HEK293 (cell line): ENCODE measurements around the gene TIGD3.
A peak's percentile ranks its signal among the peaks of the same experiment; 100 is the strongest.
"Not testable (repeated sequence)": the region's sequence is repeated elsewhere in the genome, so short reads cannot be mapped to it uniquely, and the experiment has no call there.

Experiments used
- CTCF ChIA-PET: fragments of 350-600 bp; formaldehyde crosslinking; extraction: SDS; loops from one replicate; lab custom pipeline; 2021; ENCODE audit warnings: antibody characterized with exemption; lab: Yijun Ruan, JAX
- POLR2A ChIA-PET: fragments of 300-600 bp; formaldehyde crosslinking; extraction: SDS; loops from one replicate; lab custom pipeline; 2020; ENCODE audit warnings: antibody characterized with exemption, inconsistent platforms; lab: Yijun Ruan, JAX
- H3K27ac ChIP-seq: fragments of 200-500 bp; sonication (Bioruptor generic); 2 replicates; pipeline ENCODE4 v1.5.1; 2014; ENCODE audit warnings: low read depth, low read length, control low read depth, inconsistent platforms; ENCODE audit errors: extremely low read depth
- H3K36me3 ChIP-seq, 2 experiments: fragments of 200-500 bp in 1 of 2; sonication (Bioruptor generic) in 1 of 2; 1 replicate in 1 of 2; 2 replicates in 1 of 2; pipeline ENCODE4 v1.5.1; 2014 to 2017; ENCODE audit warnings: inconsistent platforms in 2 of 2, low read length in 2 of 2; ENCODE audit not compliant: control insufficient read depth in 2 of 2, insufficient read depth in 1 of 2
- H3K4me1 ChIP-seq: fragments of 200-500 bp; sonication (Bioruptor generic); 2 replicates; pipeline ENCODE4 v1.5.1; 2014; ENCODE audit warnings: mild to moderate bottlenecking, low read length, inconsistent platforms; ENCODE audit not compliant: control insufficient read depth, insufficient read depth
- H3K4me3 ChIP-seq: 2 replicates; pipeline ENCODE4 v1.5.1; 2011; ENCODE audit warnings: low read depth, mild to moderate bottlenecking, control low read depth, low read length, moderate library complexity
- H3K9me3 ChIP-seq: fragments of 200-500 bp; sonication (Bioruptor generic); 2 replicates; pipeline ENCODE4 v1.5.1; 2014; ENCODE audit warnings: low read depth, low read length, inconsistent platforms; ENCODE audit not compliant: control insufficient read depth, insufficient read depth
- GLIS2 ChIP-seq: fragments of 450-650 bp; formaldehyde crosslinking; IDR thresholded peaks from 2 replicates; pipeline ENCODE4 v1.5.1; 2016; ENCODE audit warnings: missing biosample characterization, missing genetic modification characterization
- PRDM1 ChIP-seq: fragments of 450-650 bp; formaldehyde crosslinking; IDR thresholded peaks from 2 replicates; pipeline ENCODE4; 2016; ENCODE audit warnings: missing biosample characterization, missing genetic modification characterization
- SCRT1 ChIP-seq: fragments of 450-650 bp; formaldehyde crosslinking; IDR thresholded peaks from 2 replicates; pipeline ENCODE4 v1.5.1; 2016; ENCODE audit warnings: missing biosample characterization, missing genetic modification characterization, borderline replicate concordance
- SP2 ChIP-seq: fragments of 450-650 bp; formaldehyde crosslinking; IDR thresholded peaks from 2 replicates; pipeline ENCODE4 v1.5.1; 2016; ENCODE audit warnings: missing biosample characterization, missing genetic modification characterization
- TCF7L2 ChIP-seq: IDR thresholded peaks from 2 replicates; pipeline ENCODE4 v1.6.1; 2011; ENCODE audit warnings: low read depth, mild to moderate bottlenecking, inconsistent platforms, low read length, moderate library complexity, borderline replicate concordance
- ZIC2 ChIP-seq: fragments of 450-650 bp; formaldehyde crosslinking; IDR thresholded peaks from 2 replicates; pipeline ENCODE4 v1.5.1; 2016; ENCODE audit warnings: missing biosample characterization, missing genetic modification characterization
- ZNF114 ChIP-seq: fragments of 450-650 bp; formaldehyde crosslinking; IDR thresholded peaks from 2 replicates; pipeline ENCODE4 v1.5.0; 2017; ENCODE audit warnings: missing biosample characterization, missing genetic modification characterization
- ZNF121 ChIP-seq: fragments of 450-650 bp; formaldehyde crosslinking; IDR thresholded peaks from 2 replicates; pipeline ENCODE4 v1.5.1; 2016; ENCODE audit warnings: missing biosample characterization, missing genetic modification characterization
- ZNF132 ChIP-seq: fragments of 450-650 bp; formaldehyde crosslinking; IDR thresholded peaks from 2 replicates; pipeline ENCODE4 v1.5.1; 2017; ENCODE audit warnings: missing biosample characterization, missing genetic modification characterization, borderline replicate concordance
- ZNF341 ChIP-seq: fragments of 450-650 bp; formaldehyde crosslinking; IDR thresholded peaks from 2 replicates; pipeline ENCODE4; 2016; ENCODE audit warnings: low read depth, missing biosample characterization, missing genetic modification characterization
- ZNF529 ChIP-seq: fragments of 450-650 bp; formaldehyde crosslinking; IDR thresholded peaks from 2 replicates; pipeline ENCODE4 v1.5.1; 2017; ENCODE audit warnings: missing genetic modification characterization, missing biosample characterization; ENCODE audit not compliant: insufficient replicate concordance
- ZNF747 ChIP-seq: fragments of 450-650 bp; formaldehyde crosslinking; IDR thresholded peaks from 2 replicates; pipeline ENCODE4 v1.5.1; 2016; ENCODE audit warnings: missing biosample characterization, missing genetic modification characterization
- ZNF768 ChIP-seq: fragments of 450-650 bp; formaldehyde crosslinking; IDR thresholded peaks from 2 replicates; pipeline ENCODE4 v1.5.1; 2018; ENCODE audit warnings: missing biosample characterization, mild to moderate bottlenecking, missing genetic modification characterization
- TF ChIP-seq, protein P1 (sequence below): fragments of 450-650 bp; formaldehyde crosslinking; IDR thresholded peaks from 2 replicates; pipeline ENCODE4 v1.5.1; 2016; ENCODE audit warnings: missing biosample characterization, missing genetic modification characterization
- TF ChIP-seq, protein P2 (sequence below): fragments of 450-650 bp; formaldehyde crosslinking; IDR thresholded peaks from 2 replicates; pipeline ENCODE4 v1.5.1; 2016; ENCODE audit warnings: missing biosample characterization, missing genetic modification characterization
- TF ChIP-seq, protein P3 (sequence below): fragments of 450-650 bp; formaldehyde crosslinking; conservative IDR thresholded peaks from 2 replicates; pipeline ENCODE4 v1.5.1; 2016; ENCODE audit warnings: low read depth, missing biosample characterization, missing genetic modification characterization

The TIGD3 gene

DNA sequence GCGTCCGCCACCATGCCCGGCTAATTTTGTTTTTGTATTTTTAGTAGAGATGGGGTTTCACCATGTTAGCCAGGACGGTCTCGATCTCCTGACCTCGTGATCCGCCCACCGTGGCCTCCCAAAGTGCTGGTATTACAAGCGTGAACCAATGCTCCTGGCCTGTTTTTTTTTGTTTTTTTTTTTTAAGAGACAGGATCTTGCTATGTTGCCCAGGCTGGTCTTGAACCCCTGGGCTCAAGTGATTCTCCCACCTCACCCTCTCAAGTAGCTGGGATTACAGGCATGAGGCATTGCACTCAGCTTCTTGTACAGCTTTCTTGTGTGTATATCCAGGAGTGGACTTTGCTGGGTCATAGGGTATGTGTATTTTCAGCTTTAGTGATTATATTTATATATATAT lies 22.0 kb upstream of the TIGD3 start:
- not testable (repeated sequence) for H3K36me3 ChIP-seq, H3K9me3 ChIP-seq, H3K4me1 ChIP-seq, H3K4me3 ChIP-seq, H3K27ac ChIP-seq
- POLR2A ChIA-PET = interaction anchor here (0.6 to 1.8 kb wide), 11 partner anchors 9 to 240 kb away, joined by 3 to 11 read pairs (median 7); partner anchors contain the start of genes CDC42EP2, FAM89B and POLA2
- TF ChIP-seq ZNF121 (tag by site-specific recombination) = peak; percentile 54; the same call in 1 of the 2 replicates
- TF ChIP-seq, all 188 proteins: peak for 1; not testable (repeated sequence) for 187
- CTCF ChIA-PET = interaction anchor here (0.7 to 11.7 kb wide), 6 partner anchors 14 to 219 kb away, joined by 3 to 206 read pairs (median 3); partner anchors contain the start of gene CDC42EP2

DNA sequence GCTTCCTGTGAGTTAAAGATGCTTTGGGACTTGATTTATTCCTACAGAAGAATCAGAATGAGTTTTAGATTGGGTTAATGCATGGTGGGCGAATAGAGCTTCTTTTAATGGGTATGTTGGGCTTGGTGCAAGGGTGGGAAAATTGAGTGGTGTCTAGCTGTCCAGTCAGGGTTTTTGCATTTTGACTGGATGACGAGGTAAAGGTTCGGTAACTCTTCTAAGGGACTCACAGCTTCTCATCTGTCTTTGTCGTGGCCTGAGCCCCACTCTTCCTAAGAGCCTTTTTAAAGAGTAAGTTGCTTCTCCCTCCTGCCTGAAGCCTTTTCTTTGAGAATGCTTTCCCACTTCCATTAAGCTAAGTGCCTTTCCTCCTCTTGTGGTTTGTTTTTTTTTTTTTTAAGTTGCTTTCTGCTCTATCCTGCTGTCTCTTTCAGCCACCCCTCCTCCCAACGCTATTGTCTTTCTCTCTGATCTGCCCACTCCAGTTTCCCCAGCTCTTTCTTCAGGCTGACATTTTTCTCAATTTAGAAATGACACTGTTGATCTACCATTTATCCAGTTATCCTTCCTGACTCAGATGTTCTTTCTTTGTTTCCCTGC lies 19.8 kb upstream of the TIGD3 start:
- H3K4me1 ChIP-seq = no peaks in the 10 kb centered on the region
- POLR2A ChIA-PET = interaction anchor here (0.5 to 3.1 kb wide), 9 partner anchors 8 to 164 kb away, joined by 3 to 24 read pairs (median 5); partner anchors contain the start of genes MALAT1, NEAT1, POLA2 and TIGD3
- CTCF ChIA-PET = interaction anchor here (0.8 to 11.7 kb wide), 4 partner anchors 14 to 59 kb away, joined by 4 to 206 read pairs (median 8); partner anchors contain the start of gene CDC42EP2
- H3K9me3 ChIP-seq = no peaks in the 10 kb centered on the region
- no peak for TF ChIP-seq ZNF529 (tag by site-specific recombination)
- TF ChIP-seq ZNF341 = 0 out of 2 replicates have a peak, but pooled peaks have one; percentile 11
- TF ChIP-seq GLIS2 = no peak
- no peak for TF ChIP-seq ZNF132 (tag by site-specific recombination)
- peak; percentile 69 for TF ChIP-seq PRDM1 (tag by site-specific recombination)
- no peak for TF ChIP-seq ZIC2 (tag by site-specific recombination)
- TF ChIP-seq SP2 = no peak
- peak overlapping the region; percentile 62 for H3K27ac ChIP-seq
- H3K4me3 ChIP-seq = peak overlapping the region; percentile 90
- peaks cover 0 to 13% of the 10 kb centered on the region in 2 experiments; a peak in 2 of 3 replicates for H3K36me3 ChIP-seq

DNA sequence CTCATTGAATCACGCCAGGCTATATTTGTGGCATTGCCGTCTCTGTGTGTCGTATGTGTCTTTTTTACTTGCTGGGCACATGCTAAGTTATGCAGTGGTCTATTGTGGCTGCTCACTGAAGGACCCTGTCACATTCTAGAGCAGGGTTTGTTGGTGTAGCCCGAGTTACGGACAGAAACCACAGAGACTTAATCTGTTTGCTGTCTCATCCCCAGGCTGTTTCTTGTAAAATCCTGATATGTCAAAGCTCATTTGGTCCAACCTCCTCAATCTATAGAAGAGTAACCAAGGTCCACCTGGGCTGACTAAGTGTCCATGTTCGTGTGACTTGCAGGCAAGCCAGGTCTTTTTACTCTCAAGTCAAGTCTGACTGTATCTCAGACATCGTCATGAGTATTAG lies 15.9 kb upstream of the TIGD3 start:
- POLR2A ChIA-PET = interaction anchor here (1.0 to 2.5 kb wide), 2 partner anchors 11 to 13 kb away, joined by 3 to 8 read pairs; no protein-coding TSS in a partner anchor
- H3K36me3 ChIP-seq = peaks cover 20 to 49% of the 10 kb centered on the region in 2 experiments; a peak in 2 of 3 replicates
- no peak overlapping the region for H3K4me3 ChIP-seq
- H3K9me3 ChIP-seq = no peaks in the 10 kb centered on the region
- CTCF ChIA-PET = interaction anchor here (0.5 to 3.7 kb wide), 4 partner anchors 9 to 1361 kb away, joined by 3 to 18 read pairs (median 6); no protein-coding TSS in a partner anchor
- no peak overlapping the region for H3K27ac ChIP-seq
- TF ChIP-seq TCF7L2 = no peak
- TF ChIP-seq, protein P1, sequence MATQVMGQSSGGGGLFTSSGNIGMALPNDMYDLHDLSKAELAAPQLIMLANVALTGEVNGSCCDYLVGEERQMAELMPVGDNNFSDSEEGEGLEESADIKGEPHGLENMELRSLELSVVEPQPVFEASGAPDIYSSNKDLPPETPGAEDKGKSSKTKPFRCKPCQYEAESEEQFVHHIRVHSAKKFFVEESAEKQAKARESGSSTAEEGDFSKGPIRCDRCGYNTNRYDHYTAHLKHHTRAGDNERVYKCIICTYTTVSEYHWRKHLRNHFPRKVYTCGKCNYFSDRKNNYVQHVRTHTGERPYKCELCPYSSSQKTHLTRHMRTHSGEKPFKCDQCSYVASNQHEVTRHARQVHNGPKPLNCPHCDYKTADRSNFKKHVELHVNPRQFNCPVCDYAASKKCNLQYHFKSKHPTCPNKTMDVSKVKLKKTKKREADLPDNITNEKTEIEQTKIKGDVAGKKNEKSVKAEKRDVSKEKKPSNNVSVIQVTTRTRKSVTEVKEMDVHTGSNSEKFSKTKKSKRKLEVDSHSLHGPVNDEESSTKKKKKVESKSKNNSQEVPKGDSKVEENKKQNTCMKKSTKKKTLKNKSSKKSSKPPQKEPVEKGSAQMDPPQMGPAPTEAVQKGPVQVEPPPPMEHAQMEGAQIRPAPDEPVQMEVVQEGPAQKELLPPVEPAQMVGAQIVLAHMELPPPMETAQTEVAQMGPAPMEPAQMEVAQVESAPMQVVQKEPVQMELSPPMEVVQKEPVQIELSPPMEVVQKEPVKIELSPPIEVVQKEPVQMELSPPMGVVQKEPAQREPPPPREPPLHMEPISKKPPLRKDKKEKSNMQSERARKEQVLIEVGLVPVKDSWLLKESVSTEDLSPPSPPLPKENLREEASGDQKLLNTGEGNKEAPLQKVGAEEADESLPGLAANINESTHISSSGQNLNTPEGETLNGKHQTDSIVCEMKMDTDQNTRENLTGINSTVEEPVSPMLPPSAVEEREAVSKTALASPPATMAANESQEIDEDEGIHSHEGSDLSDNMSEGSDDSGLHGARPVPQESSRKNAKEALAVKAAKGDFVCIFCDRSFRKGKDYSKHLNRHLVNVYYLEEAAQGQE (tag by site-specific recombination) = no peak
- no peak for TF ChIP-seq ZNF768
- TF ChIP-seq ZNF747 (tag by site-specific recombination) = no peak
- H3K4me1 ChIP-seq = no peaks in the 10 kb centered on the region

DNA sequence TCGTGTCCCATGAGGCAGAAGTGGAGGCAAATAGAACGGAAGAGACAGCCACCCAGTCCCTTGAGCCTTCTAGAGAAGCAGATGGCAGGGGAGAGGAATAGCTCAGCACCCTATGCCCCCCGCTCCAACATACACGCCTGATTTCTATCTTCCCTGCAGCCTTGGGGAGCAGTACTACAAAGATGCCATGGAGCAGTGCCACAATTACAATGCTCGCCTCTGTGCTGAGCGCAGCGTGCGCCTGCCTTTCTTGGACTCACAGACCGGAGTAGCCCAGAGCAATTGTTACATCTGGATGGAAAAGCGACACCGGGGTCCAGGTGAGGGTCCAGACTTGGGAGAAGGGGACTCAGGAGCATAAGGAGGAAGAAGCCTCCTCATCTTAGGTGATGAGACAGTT lies 14.3 kb upstream of the TIGD3 start:
- H3K4me1 ChIP-seq = no peaks in the 10 kb centered on the region
- no peaks in the 10 kb centered on the region for H3K9me3 ChIP-seq
- no peak overlapping the region for H3K27ac ChIP-seq
- H3K4me3 ChIP-seq = no peak overlapping the region
- peaks cover 20 to 65% of the 10 kb centered on the region in 2 experiments; a peak in 2 of 3 replicates for H3K36me3 ChIP-seq
- CTCF ChIA-PET = interaction anchor here (1.1 to 3.7 kb wide), 2 partner anchors 11 to 25 kb away, joined by 3 to 18 read pairs; no protein-coding TSS in a partner anchor
- POLR2A ChIA-PET = no interaction called here
- TF ChIP-seq ZNF114 (no peak), ZNF121 (tag by site-specific recombination) (no peak), SCRT1 (no peak)
- TF ChIP-seq, protein P2, sequence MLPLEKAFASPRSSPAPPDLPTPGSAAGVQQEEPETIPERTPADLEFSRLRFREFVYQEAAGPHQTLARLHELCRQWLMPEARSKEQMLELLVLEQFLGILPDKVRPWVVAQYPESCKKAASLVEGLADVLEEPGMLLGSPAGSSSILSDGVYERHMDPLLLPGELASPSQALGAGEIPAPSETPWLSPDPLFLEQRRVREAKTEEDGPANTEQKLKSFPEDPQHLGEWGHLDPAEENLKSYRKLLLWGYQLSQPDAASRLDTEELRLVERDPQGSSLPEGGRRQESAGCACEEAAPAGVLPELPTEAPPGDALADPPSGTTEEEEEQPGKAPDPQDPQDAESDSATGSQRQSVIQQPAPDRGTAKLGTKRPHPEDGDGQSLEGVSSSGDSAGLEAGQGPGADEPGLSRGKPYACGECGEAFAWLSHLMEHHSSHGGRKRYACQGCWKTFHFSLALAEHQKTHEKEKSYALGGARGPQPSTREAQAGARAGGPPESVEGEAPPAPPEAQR = no peak
- TF ChIP-seq, protein P3, sequence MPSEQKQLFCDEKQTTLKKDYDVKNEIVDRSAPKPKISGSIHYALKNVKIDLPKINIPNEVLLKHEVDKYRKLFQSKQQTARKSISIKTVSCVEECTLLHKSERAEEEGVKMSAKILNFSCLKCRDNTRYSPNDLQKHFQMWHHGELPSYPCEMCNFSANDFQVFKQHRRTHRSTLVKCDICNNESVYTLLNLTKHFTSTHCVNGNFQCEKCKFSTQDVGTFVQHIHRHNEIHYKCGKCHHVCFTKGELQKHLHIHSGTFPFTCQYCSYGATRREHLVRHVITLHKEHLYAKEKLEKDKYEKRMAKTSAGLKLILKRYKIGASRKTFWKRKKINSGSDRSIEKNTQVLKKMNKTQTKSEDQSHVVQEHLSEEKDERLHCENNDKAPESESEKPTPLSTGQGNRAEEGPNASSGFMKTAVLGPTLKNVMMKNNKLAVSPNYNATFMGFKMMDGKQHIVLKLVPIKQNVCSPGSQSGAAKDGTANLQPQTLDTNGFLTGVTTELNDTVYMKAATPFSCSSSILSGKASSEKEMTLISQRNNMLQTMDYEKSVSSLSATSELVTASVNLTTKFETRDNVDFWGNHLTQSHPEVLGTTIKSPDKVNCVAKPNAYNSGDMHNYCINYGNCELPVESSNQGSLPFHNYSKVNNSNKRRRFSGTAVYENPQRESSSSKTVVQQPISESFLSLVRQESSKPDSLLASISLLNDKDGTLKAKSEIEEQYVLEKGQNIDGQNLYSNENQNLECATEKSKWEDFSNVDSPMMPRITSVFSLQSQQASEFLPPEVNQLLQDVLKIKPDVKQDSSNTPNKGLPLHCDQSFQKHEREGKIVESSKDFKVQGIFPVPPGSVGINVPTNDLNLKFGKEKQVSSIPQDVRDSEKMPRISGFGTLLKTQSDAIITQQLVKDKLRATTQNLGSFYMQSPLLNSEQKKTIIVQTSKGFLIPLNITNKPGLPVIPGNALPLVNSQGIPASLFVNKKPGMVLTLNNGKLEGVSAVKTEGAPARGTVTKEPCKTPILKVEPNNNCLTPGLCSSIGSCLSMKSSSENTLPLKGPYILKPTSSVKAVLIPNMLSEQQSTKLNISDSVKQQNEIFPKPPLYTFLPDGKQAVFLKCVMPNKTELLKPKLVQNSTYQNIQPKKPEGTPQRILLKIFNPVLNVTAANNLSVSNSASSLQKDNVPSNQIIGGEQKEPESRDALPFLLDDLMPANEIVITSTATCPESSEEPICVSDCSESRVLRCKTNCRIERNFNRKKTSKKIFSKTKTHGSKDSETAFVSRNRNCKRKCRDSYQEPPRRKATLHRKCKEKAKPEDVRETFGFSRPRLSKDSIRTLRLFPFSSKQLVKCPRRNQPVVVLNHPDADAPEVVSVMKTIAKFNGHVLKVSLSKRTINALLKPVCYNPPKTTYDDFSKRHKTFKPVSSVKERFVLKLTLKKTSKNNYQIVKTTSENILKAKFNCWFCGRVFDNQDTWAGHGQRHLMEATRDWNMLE = no peak
